ENCODE results near the gene ZFX. TPM values are rescaled to one million over a fixed set of nuclear protein-coding genes. Genes with fewer than 3 reads are reported as not detected.

Gene ZFX
- total RNA-seq, 1 experiment from 2014 or later = 66.8 TPM

DNA sequence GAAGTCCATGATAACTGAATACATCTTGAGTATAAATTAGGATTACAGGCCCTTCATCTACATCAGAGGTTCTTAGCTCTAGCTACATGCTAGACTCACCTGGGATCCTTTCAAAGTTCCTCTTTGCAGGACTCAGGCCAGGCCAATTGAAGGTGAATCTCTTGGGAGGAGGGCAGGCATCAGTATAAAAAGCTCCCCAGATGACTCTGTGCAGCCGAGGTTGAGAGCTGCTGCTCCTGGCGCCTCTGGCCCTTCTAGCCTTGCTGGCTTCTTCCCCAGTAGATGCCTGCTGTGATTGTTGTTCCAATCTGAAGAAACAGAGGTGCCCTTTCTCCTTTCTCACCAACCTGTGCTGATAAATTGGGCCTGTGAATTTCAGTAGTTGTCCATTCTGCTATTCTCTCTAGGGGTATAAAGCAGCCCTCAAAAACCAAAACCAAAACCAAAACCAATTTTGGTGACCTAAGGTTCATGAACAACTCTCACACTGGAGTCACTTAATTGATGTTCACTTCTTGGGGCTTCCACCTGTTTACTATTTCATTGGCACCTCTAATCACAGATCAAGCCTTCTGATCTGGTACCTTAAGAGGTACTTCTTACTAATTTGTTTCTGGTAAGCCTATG, 85.7 kb downstream of the ZFX start:
- WGBS (ENCODE audit: extremely low coverage, insufficient read length, low lambda C conversion rate) = no CpG with 5 or more reads among the region's 2 CpGs
- H3K9me3 Mint-ChIP-seq = no peaks in the 10 kb centered on the region
- no peaks in the 10 kb centered on the region; a peak in 1 of 7 replicates for H3K36me3 Mint-ChIP-seq (ENCODE audit: insufficient read depth in 1 of 3, low read depth in 3 of 3)

More for the DNA sequence above, 85.7 kb downstream of the ZFX start:
- TF ChIP-seq, protein P1, sequence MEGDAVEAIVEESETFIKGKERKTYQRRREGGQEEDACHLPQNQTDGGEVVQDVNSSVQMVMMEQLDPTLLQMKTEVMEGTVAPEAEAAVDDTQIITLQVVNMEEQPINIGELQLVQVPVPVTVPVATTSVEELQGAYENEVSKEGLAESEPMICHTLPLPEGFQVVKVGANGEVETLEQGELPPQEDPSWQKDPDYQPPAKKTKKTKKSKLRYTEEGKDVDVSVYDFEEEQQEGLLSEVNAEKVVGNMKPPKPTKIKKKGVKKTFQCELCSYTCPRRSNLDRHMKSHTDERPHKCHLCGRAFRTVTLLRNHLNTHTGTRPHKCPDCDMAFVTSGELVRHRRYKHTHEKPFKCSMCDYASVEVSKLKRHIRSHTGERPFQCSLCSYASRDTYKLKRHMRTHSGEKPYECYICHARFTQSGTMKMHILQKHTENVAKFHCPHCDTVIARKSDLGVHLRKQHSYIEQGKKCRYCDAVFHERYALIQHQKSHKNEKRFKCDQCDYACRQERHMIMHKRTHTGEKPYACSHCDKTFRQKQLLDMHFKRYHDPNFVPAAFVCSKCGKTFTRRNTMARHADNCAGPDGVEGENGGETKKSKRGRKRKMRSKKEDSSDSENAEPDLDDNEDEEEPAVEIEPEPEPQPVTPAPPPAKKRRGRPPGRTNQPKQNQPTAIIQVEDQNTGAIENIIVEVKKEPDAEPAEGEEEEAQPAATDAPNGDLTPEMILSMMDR (conservative IDR thresholded peaks at IDR 0.05) = no peak
- Histone ChIP-seq H4K20me1 (ENCODE audit: control insufficient read depth, insufficient read depth, insufficient read length) (no peaks in the 10 kb centered on the region), H2BK15ac (ENCODE audit: low read depth, low read length) (no peak overlapping the region), H2AFZ (ENCODE audit: low read length) (no peak overlapping the region), H3K27me3 (ENCODE audit: insufficient read depth, low read length) (no peaks in the 10 kb centered on the region), H3K4ac (ENCODE audit: low read depth, low read length) (no peak overlapping the region), H3K56ac (ENCODE audit: insufficient read length, low read depth, low read length) (no peak overlapping the region), H3K14ac (ENCODE audit: insufficient read depth, low read length) (no peak overlapping the region), H4K8ac (replicated peaks; ENCODE audit: insufficient read length, low read depth, low read length) (no peak overlapping the region), H3K27ac (ENCODE audit: insufficient read length, low read depth, low read length) (no peak overlapping the region), H3K23ac (ENCODE audit: insufficient read length, low read depth, low read length) (no peak overlapping the region), H2BK5ac (ENCODE audit: insufficient read length, low read length) (no peak overlapping the region), H3K18ac (ENCODE audit: insufficient read length, low read depth, low read length) (no peak overlapping the region), H3K79me2 (ENCODE audit: insufficient read depth, low read length) (no peaks in the 10 kb centered on the region), H3K9ac (ENCODE audit: extremely low read depth, insufficient read length, low read length) (no peak overlapping the region), H3K4me1 (ENCODE audit: insufficient read depth, low read length) (no peaks in the 10 kb centered on the region), H3K23me2 (ENCODE audit: insufficient read length, low read depth, low read length, poor library complexity, severe bottlenecking) (no peaks in the 10 kb centered on the region), H2BK12ac (ENCODE audit: insufficient read length, low read depth, low read length) (no peak overlapping the region), H2AK5ac (ENCODE audit: insufficient read length, low read length) (no peak overlapping the region), H3K4me2 (ENCODE audit: insufficient read depth, insufficient read length, low read length) (no peak overlapping the region), H3T11ph (ENCODE audit: low read length) (no peak overlapping the region), H2BK120ac (ENCODE audit: low read depth, low read length, poor library complexity, severe bottlenecking) (no peak overlapping the region), H3K9me3 (ENCODE audit: control insufficient read depth, low read depth, low read length) (no peaks in the 10 kb centered on the region), H3K79me1 (ENCODE audit: insufficient read depth, low read depth, low read length, poor library complexity, severe bottlenecking) (no peaks in the 10 kb centered on the region), H4K5ac (ENCODE audit: insufficient read length, low read depth, low read length) (no peak overlapping the region), H4K91ac (ENCODE audit: insufficient read length, low read depth, low read length) (no peak overlapping the region), H2BK20ac (ENCODE audit: low read depth, low read length, poor library complexity, severe bottlenecking) (no peak overlapping the region)
- Mint-ChIP-seq H3K27me3 (ENCODE audit: low read depth) (peaks cover 1% of the 10 kb centered on the region; the same call in 1 of the 2 replicates), H3K27ac (no peak overlapping the region), H3K4me3 (no peak overlapping the region), H3K4me1 (peaks cover 0 to 3% of the 10 kb centered on the region in 2 experiments; a peak in 1 of 4 replicates)
- no peak for DNase-seq
